Measurements from ENCODE around the gene CTSZ. TPM values are rescaled to one million over a fixed set of nuclear protein-coding genes. Genes with fewer than 3 reads are reported as not detected.

CTSZ gene
- total RNA-seq, 4 donors from 2014 or later = 152 to 256 (median 212) TPM

DNA sequence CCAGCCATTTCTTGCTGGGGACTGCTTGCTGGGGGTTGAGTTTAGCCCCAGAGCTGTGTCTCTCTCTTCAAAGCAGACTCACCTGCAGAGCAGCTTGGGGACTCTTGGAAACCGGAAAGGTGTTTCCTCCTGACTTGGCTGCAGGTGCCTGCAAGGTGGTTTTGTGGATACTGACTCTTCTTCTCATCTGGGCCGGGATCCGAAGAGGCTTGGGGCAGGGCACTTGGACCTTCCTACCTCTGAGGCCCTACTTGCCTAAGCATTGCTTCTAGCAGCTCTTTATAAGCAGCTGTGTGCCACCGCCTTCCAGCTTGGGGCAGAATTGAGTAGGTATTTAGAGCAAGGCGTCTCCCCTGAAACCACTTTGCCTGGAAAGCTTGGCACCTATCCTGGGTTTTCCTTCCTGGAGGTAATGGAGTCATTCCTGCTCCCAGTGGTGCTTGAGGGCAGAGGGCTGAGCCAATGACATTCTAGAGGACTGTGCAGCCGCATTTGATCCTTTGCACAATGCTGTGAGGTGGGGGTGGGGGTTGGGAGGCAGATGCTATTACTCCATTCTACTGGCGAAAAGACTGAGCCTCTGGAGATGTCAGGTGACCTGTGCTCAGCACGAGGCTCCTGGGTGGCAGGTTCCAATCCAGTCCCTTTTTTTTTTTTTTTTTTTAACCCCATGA lies 3.4 kb upstream of the CTSZ start:
- no peak overlapping the region for H3K4me3 ChIP-seq (replicated peaks in 1 of 3)
- H3K4me1 ChIP-seq = peaks cover 30 to 33% of the 10 kb centered on the region in 2 donors
- H3K9me3 ChIP-seq = no peaks in the 10 kb centered on the region
- H3K27me3 ChIP-seq = no peaks in the 10 kb centered on the region
- DNase-seq = peak; percentile 64 to 71
- no peaks in the 10 kb centered on the region for H3K36me3 ChIP-seq
- intact Hi-C loops (cut with DNase I) = no loop called here
- TF ChIP-seq POLR2A (IDR thresholded peaks at IDR 0.05) (no peak), CTCF (IDR thresholded peaks at IDR 0.05) (no peak)
- H3K27ac ChIP-seq = peak overlapping the region in 2 of 3 donors; percentile 44 to 56
- WGBS, 2 donors = 26 to 44% methylated on average over 7 to 8 of the region's 8 CpGs

GRCh38 chr20:59008715-59009336 lies 1.8 kb upstream of the CTSZ start:
- intact Hi-C loops (cut with DNase I) = loop anchor here (10.0 kb wide), 1 partner anchor 114 kb away; no protein-coding TSS in a partner anchor
- no peak for DNase-seq
- Histone ChIP-seq H3K27me3 (no peaks in the 10 kb centered on the region), H3K27ac (peak overlapping the region in 1 of 3 donors; percentile 46), H3K36me3 (no peaks in the 10 kb centered on the region), H3K9me3 (no peaks in the 10 kb centered on the region), H3K4me1 (peaks cover 44 to 47% of the 10 kb centered on the region in 2 donors), H3K4me3 (replicated peaks in 1 of 3) (no peak overlapping the region)
- TF ChIP-seq POLR2A (IDR thresholded peaks at IDR 0.05) = no peak
- TF ChIP-seq CTCF (IDR thresholded peaks at IDR 0.05) = no peak
- WGBS, 2 donors = 74 to 78% methylated on average over 3 to 6 of the region's 8 CpGs

DNA sequence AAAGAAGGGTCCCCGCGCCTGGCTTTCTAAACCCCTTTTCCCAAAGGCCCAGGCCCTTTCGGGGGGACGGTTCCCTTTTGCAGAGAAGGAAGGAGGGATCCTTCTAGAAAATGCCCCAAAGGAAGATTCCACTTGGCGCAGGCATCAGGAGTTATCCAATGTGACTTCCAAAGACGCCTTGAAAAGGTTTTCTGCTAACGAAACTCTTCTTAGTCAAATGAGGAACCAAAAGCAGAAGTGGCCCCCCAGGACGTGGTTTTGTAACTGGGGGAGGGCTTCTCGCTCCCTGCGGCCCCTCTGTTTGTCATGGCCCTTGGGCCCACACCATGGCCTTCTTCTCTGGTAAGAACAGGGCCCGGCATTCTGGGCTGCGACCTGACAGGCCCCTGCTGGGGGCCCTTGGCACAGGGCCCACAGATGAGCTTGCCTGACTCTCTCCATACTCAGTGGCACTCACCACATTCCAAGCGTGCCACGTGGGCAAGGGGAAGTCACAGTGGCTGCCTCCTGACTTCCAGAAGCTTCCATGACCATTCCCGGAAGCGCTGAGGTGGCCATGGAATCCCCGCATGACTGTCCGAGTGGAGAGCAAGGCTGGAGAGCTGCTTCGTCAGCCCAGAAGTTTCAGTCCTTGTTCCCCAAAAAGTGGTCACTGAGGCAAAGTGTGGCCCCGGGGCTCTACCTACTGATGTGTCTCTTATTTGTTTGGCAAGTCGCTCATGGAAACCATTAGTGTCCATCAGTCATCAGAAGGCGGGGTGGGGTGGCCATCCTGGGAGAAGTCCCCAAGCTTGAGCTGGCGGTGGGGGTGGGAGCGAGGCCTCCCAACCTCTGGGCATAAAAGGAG lies 834 bp upstream of the CTSZ start:
- DNase-seq = peak; percentile 38 to 39
- H3K4me1 ChIP-seq = peaks cover 44 to 50% of the 10 kb centered on the region in 2 donors
- TF ChIP-seq CTCF (IDR thresholded peaks at IDR 0.05) (no peak), POLR2A (IDR thresholded peaks at IDR 0.05) (no peak)
- 79 to 84% methylated on average over 23 of the region's 24 CpGs for WGBS, 2 donors
- no peaks in the 10 kb centered on the region for H3K27me3 ChIP-seq
- intact Hi-C loops (cut with DNase I) = loop anchor here (10.0 kb wide), 1 partner anchor 113 kb away; no protein-coding TSS in a partner anchor
- H3K4me3 ChIP-seq (replicated peaks in 1 of 3) = peak overlapping the region in 1 of 3 donors; percentile 50
- no peaks in the 10 kb centered on the region for H3K36me3 ChIP-seq
- H3K27ac ChIP-seq = peak overlapping the region in 2 of 3 donors; percentile 73 to 94
- H3K9me3 ChIP-seq = no peaks in the 10 kb centered on the region

DNA sequence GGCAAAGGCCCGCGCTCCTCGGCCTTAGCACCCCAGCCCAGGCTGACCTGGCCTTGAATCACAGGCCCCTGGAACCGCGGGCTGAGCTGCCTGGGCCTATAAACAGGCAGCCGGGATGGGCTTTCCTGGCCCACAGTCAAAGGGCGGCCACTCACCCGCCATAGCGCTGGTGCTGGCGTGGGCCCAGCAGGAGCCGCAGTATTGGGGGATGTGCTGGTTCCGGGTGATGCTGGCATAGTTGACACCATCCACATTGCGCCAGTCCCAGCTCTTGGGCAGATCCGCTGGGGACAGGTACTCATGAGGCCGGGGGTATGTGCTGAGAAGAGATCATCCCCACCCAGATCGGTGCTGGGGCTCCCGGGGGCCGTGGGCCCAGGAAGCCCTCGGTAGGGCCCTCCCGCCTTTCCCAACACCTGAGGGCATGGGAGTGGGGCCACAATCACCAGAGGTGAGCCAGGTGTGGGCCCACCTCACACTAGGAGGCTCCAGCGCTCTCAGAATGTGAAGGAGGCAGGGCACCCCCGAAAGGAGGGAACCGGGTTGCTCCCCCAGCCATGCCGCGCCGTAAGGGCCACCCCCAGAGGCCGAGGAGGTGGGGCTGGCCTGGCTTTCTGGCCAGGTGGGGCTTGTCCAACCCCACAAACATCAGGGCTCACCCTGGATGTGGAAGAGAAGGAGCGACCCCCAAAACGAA lies 739 bp downstream of the CTSZ start:
- H3K9me3 ChIP-seq = no peaks in the 10 kb centered on the region
- H3K36me3 ChIP-seq = peaks cover 0 to under 1% of the 10 kb centered on the region in 2 donors
- H3K4me3 ChIP-seq (replicated peaks in 1 of 3) = peak overlapping the region; percentile 34 to 50 (median 46)
- H3K27ac ChIP-seq = peak overlapping the region; percentile 12 to 94 (median 73)
- WGBS, 2 donors = 46 to 59% methylated on average over 7 to 12 of the region's 29 CpGs
- no peaks in the 10 kb centered on the region for H3K27me3 ChIP-seq
- DNase-seq = peak; percentile 27 to 45
- intact Hi-C loops (cut with DNase I) = loop anchor here (10.0 kb wide), 1 partner anchor 112 kb away; no protein-coding TSS in a partner anchor
- TF ChIP-seq CTCF (IDR thresholded peaks at IDR 0.05) (no peak), POLR2A (IDR thresholded peaks at IDR 0.05) (no peak)
- peaks cover 53 to 55% of the 10 kb centered on the region in 2 donors for H3K4me1 ChIP-seq
